BJ (cell line): ENCODE results near the gene VARS1. TPM values are rescaled to one million over a fixed set of nuclear protein-coding genes. Genes with fewer than 3 reads are reported as not detected.
"Not testable (repeated sequence)": the region's sequence is repeated elsewhere in the genome, so short reads cannot be mapped to it uniquely, and the experiment has no call there.

ENCODE experiments used
- CTCF ChIA-PET: fragments of 350-600 bp; formaldehyde crosslinking; extraction: SDS; loops from one replicate; lab custom pipeline; 2021; ENCODE audit warnings: antibody characterized with exemption, inconsistent platforms; lab: Yijun Ruan, JAX
- POLR2A ChIA-PET: fragments of 300-600 bp; sonication (Branson Sonifier 250); formaldehyde crosslinking; extraction: SDS; loops from one replicate; lab custom pipeline; 2021; ENCODE audit warnings: antibody characterized with exemption; lab: Charles Lee
- DNase-seq: peaks from one replicate; pipeline ENCODE4 v3.0.0-alpha.2; 2011; ENCODE audit warnings: low read depth
- H3K27me3 ChIP-seq: 2 replicates; pipeline ENCODE4 v1.6.0; 2011; ENCODE audit warnings: low read length; ENCODE audit not compliant: control insufficient read depth, insufficient read depth
- H3K36me3 ChIP-seq: 2 replicates; pipeline ENCODE4 v1.5.1; 2011; ENCODE audit warnings: low read length; ENCODE audit not compliant: control insufficient read depth, insufficient read depth
- H3K4me3 ChIP-seq: 2 replicates; pipeline ENCODE4 v1.5.1; 2011; ENCODE audit warnings: low read depth, mild to moderate bottlenecking, control low read depth, low read length
- polyA plus RNA-seq: library from polyadenylated mRNA; depleted of rRNA; stranded (reverse); fragments of >200 nt; gene quantifications from 2 replicates; pipeline ENCODE4 v1.2.3, GENCODE V29; 2011
- TF ChIP-seq, protein P1 (sequence below): IDR thresholded peaks from 2 replicates; pipeline ENCODE4 v1.5.1; 2011; ENCODE audit warnings: low read depth, mild to moderate bottlenecking, control low read depth, inconsistent platforms, low read length, moderate library complexity; ENCODE audit not compliant: insufficient read depth

VARS1 gene
- polyA plus RNA-seq, 1 experiment, result 33.9 TPM

DNA sequence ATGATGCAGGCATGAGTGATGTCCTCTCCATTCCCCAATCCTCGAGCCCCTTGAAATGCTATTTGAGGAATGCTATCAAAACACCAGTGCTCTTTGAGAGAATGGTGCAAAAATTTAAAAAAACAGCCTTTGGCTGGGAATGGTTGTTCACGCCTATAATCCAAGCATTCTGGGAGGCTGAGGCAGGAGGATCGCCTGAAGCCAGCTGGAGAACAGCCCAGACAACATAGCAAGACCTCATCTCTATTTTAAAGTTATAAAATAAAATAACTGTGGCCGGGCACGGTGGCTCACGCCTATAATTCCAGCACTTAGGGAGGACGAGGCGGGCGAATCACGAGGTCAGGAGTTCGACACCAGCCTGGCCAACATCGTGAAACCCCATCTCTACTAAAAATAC lies 4.2 kb upstream of the VARS1 start:
- DNase-seq, result no peak
- H3K4me3 ChIP-seq, result no peak overlapping the region
- H3K27me3 ChIP-seq, result no peaks in the 10 kb centered on the region
- no peaks in the 10 kb centered on the region for H3K36me3 ChIP-seq
- TF ChIP-seq, protein P1, sequence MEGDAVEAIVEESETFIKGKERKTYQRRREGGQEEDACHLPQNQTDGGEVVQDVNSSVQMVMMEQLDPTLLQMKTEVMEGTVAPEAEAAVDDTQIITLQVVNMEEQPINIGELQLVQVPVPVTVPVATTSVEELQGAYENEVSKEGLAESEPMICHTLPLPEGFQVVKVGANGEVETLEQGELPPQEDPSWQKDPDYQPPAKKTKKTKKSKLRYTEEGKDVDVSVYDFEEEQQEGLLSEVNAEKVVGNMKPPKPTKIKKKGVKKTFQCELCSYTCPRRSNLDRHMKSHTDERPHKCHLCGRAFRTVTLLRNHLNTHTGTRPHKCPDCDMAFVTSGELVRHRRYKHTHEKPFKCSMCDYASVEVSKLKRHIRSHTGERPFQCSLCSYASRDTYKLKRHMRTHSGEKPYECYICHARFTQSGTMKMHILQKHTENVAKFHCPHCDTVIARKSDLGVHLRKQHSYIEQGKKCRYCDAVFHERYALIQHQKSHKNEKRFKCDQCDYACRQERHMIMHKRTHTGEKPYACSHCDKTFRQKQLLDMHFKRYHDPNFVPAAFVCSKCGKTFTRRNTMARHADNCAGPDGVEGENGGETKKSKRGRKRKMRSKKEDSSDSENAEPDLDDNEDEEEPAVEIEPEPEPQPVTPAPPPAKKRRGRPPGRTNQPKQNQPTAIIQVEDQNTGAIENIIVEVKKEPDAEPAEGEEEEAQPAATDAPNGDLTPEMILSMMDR, result no peak
- CTCF ChIA-PET, result interaction anchor here (1.8 kb wide), 1 partner anchor 30 kb away, joined by 6 read pairs; no protein-coding TSS in a partner anchor
- POLR2A ChIA-PET, result no interaction called here

DNA sequence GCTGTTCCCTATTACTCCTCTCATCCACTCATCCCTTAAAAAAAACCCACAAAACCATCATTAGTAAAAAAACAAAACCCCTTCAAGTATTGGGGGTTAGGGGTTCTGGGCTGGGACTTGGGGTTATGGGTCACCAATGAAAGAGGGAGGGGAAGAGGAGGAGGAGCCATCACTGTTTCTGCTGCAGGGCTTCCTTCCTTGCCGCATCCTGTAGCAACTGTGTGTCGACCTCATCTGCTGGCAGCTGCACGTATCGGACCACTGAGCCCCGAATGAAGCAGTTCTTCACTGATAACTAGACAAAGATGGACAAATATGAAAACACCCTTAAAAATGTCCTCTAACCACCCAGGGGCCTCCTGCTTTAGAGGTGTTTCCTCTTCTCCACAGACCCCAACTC lies 2.0 kb upstream of the VARS1 start:
- CTCF ChIA-PET, result no interaction called here
- TF ChIP-seq, protein P1, result no peak
- POLR2A ChIA-PET, result no interaction called here
- no peak for DNase-seq
- Histone ChIP-seq H3K27me3 (no peaks in the 10 kb centered on the region), H3K4me3 (no peak overlapping the region), H3K36me3 (no peaks in the 10 kb centered on the region)

DNA sequence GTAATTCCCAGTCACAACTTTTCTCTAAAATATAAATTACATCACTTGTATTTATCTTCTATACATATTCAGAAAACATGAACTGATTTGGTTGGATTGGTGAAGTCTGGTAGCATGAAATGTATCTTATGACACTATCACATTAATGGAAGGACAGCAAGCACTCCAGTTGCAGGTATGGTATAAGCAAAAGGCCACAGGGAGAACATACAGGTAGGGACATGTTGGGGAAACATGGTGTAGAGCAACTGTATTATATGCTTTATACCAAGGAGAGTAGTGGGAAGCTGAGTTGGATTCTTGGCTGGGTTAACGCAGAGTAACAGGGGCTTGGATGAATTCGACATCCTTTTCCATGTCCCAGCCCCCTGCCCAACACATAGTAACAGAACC lies 1.4 kb upstream of the VARS1 start:
- TF ChIP-seq, protein P1, result no peak
- Histone ChIP-seq H3K4me3 (no peak overlapping the region), H3K36me3 (peaks cover 2% of the 10 kb centered on the region; the same call in 1 of the 2 replicates), H3K27me3 (no peaks in the 10 kb centered on the region)
- POLR2A ChIA-PET, result interaction anchor here (0.7 kb wide), 1 partner anchor 10 kb away, joined by 3 read pairs; the partner anchor contains the start of gene LSM2
- CTCF ChIA-PET, result interaction anchor here (1.3 to 1.5 kb wide), 2 partner anchors 13 to 27 kb away, joined by 5 to 10 read pairs; no protein-coding TSS in a partner anchor
- no peak for DNase-seq

DNA sequence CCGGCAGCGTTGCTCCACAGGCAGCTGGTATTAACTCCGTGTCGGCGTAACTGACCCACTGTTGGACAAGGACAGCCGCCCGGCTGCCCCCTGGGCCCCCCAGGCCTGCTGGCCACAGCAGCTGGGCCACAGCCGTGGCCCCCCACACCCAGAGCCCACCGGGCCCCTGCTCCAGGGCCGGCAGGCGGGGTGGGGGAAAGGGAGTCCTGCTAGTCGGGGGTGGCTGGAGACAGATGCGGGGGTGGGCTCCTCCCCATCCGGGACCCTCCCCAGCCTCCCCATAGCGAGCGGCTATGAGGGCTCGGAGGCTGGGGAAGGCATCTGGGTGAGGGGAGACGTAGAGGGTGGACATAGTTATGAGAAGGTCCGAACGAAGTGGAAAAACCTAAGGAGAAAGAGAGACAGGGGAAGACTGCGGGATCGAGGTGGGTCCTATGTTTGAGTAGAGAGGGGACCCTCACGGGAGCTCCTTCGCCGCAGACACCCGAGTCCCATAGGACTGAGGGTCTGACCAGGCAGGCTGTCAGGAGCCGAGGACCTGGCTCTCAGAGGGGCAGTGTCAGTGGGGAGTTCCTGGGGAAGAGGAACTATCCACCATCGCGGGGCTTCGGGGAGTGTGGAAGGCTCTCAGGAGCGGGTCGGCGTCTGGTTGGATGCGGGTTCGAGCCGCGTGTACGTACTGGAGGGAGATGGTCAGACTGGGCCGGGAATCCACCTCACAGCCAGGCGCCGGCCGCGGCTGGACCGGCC lies 511 bp downstream of the VARS1 start:
- ChIA-PET POLR2A (interaction anchor here (0.7 kb wide), 2 partner anchors 12 to 40 kb away, joined by 3 to 29 read pairs; partner anchors contain the start of gene LSM2), CTCF (interaction anchor here (0.8 to 1.8 kb wide), 10 partner anchors 9 to 65 kb away, joined by 3 to 12 read pairs (median 5); partner anchors contain the start of genes DDAH2, HSPA1A, HSPA1L and LSM2)
- no peaks in the 10 kb centered on the region for H3K27me3 ChIP-seq
- peak overlapping the region; percentile 95 for H3K4me3 ChIP-seq
- TF ChIP-seq, protein P1, result no peak
- no peak for DNase-seq
- peaks cover 4% of the 10 kb centered on the region; the same call in 1 of the 2 replicates for H3K36me3 ChIP-seq

DNA sequence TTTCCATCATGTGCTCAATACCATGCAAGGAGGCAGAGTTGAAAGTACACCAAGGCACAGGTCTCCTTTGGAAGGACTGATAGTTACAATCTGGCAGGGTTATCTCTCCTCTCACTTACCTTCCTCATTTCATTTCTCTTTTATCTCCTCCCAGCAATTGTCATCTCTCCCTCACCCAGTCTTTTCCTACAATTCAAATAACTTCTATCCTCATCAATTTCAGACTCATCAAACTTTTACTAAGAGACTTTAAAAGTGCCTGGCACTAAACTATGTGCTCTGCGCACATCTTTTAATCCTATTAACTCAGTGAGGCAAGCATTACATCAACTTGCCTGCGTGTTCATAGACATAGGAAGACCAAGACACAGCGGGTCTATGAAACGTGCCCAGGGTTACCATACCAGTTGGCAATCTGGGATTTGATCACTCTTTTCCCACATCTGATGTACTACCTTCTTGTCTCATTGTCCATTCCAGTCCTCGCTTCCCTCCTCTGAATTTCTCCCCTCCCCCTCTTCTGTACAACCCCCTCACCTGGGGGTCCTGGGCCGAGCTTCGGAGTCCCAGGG lies 1.2 kb downstream of the VARS1 start:
- peak overlapping the region; percentile 95 for H3K4me3 ChIP-seq
- no peaks in the 10 kb centered on the region for H3K27me3 ChIP-seq
- POLR2A ChIA-PET, result no interaction called here
- DNase-seq, result no peak
- peaks cover 4% of the 10 kb centered on the region; the same call in 1 of the 2 replicates for H3K36me3 ChIP-seq
- CTCF ChIA-PET, result interaction anchor here (0.8 to 1.8 kb wide), 7 partner anchors 8 to 65 kb away, joined by 3 to 8 read pairs (median 5); partner anchors contain the start of genes DDAH2, HSPA1A and HSPA1L
- TF ChIP-seq, protein P1, result no peak

DNA sequence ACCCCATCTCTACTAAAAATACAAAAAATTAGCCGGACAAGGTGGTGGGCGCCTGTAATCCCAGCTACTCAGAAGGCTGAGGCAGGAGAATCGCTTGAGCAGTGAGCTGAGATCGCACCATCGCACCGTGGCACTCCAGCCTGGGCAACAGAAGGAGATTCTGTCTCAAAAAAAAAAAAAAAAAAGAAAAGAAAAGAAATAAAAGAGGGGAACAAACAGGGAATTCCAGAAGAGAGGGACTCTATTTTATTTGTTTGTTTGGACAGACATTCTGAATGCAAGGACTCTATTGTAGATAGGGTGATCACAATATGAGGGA lies 1.7 kb downstream of the VARS1 start:
- POLR2A ChIA-PET, DNase-seq, H3K36me3 ChIP-seq, H3K27me3 ChIP-seq, CTCF ChIA-PET: not testable (repeated sequence)
- 0 out of 2 replicates have a peak overlapping the region, but pooled peaks have one; percentile 2 for H3K4me3 ChIP-seq
